ENCODE results near the gene SDCCAG8. TPM values are rescaled to one million over a fixed set of nuclear protein-coding genes. Genes with fewer than 3 reads are reported as not detected.

The SDCCAG8 gene
- total RNA-seq, 1 experiment from 2014 or later: 194 TPM

- Histone ChIP-seq H3K4me2 (ENCODE audit: low read length) (no peak overlapping the region), H3K9ac (ENCODE audit: low read length) (no peak overlapping the region), H4K20me1 (ENCODE audit: low read length) (no peaks in the 10 kb centered on the region), H3K9me3 (ENCODE audit: low read length) (no peaks in the 10 kb centered on the region), H3K36me3 (ENCODE audit: low read depth, low read length) (no peaks in the 10 kb centered on the region), H3K27me3 (ENCODE audit: low read length) (no peaks in the 10 kb centered on the region), H3K27ac (ENCODE audit: low read length) (no peak overlapping the region), H2AFZ (ENCODE audit: low read length) (no peak overlapping the region), H3K4me3 (ENCODE audit: low read length) (no peak overlapping the region), H3K79me2 (ENCODE audit: low read length) (no peaks in the 10 kb centered on the region), H3K4me1 (ENCODE audit: insufficient read depth, low read length) (peaks cover 10% of the 10 kb centered on the region), H3K9me2 (replicated peaks; ENCODE audit: low read length) (no peaks in the 10 kb centered on the region), H3F3A (ENCODE audit: low read length, unreplicated experiment) (no peaks in the 10 kb centered on the region)
- no peak for ATAC-seq
- BruUV-seq (replicated peaks): no TSS peak
- POLR2A ChIA-PET (ENCODE audit: unreplicated experiment): no interaction called here
- no peak for DNase-seq
- TF ChIP-seq EZH2 (IDR thresholded peaks at IDR 0.05; ENCODE audit: low read length, unreplicated experiment) (no peak), EZH2phosphoT487 (IDR thresholded peaks at IDR 0.05; ENCODE audit: borderline replicate concordance, low read length) (no peak), CTCF (conservative IDR thresholded peaks at IDR 0.05; ENCODE audit: low read depth, low read length) (no peak)
- intact Hi-C loops (cut with micrococcal nuclease): no loop called here
- CTCF ChIA-PET: no interaction called here
These were observed 255.1 kb downstream of the SDCCAG8 start for GRCh38 chr1:243510928-243511327.

- H4K20me1 ChIP-seq (ENCODE audit: low read length): no peaks in the 10 kb centered on the region
- no peaks in the 10 kb centered on the region for H3K27me3 ChIP-seq (ENCODE audit: low read length)
- CTCF ChIA-PET: no interaction called here
- H3K27ac ChIP-seq (ENCODE audit: low read length): no peak overlapping the region
- peak; percentile 82 for DNase-seq
- no peak overlapping the region for H2AFZ ChIP-seq (ENCODE audit: low read length)
- H3K9me3 ChIP-seq (ENCODE audit: low read length): no peaks in the 10 kb centered on the region
- H3F3A ChIP-seq (ENCODE audit: low read length, unreplicated experiment): no peaks in the 10 kb centered on the region
- ATAC-seq: peak; percentile 59
- no peaks in the 10 kb centered on the region for H3K79me2 ChIP-seq (ENCODE audit: low read length)
- H3K36me3 ChIP-seq (ENCODE audit: low read depth, low read length): no peaks in the 10 kb centered on the region
- no peak overlapping the region for H3K9ac ChIP-seq (ENCODE audit: low read length)
- intact Hi-C loops (cut with micrococcal nuclease): no loop called here
- H3K4me2 ChIP-seq (ENCODE audit: low read length): peak overlapping the region; percentile 21; the same call in 1 of the 2 replicates
- no TSS peak for BruUV-seq (replicated peaks)
- POLR2A ChIA-PET (ENCODE audit: unreplicated experiment): no interaction called here
- no peak overlapping the region for H3K4me3 ChIP-seq (ENCODE audit: low read length)
- H3K4me1 ChIP-seq (ENCODE audit: insufficient read depth, low read length): peaks cover 10% of the 10 kb centered on the region
- TF ChIP-seq EZH2phosphoT487 (IDR thresholded peaks at IDR 0.05; ENCODE audit: borderline replicate concordance, low read length): no peak
- no peak for TF ChIP-seq CTCF (conservative IDR thresholded peaks at IDR 0.05; ENCODE audit: low read depth, low read length)
- no peak for TF ChIP-seq EZH2 (IDR thresholded peaks at IDR 0.05; ENCODE audit: low read length, unreplicated experiment)
- no peaks in the 10 kb centered on the region for H3K9me2 ChIP-seq (replicated peaks; ENCODE audit: low read length)
These were observed 258.1 kb downstream of the SDCCAG8 start for GRCh38 chr1:243513726-243514491.

- DNase-seq (no peak), ATAC-seq (no peak)
- H3K4me1 ChIP-seq (ENCODE audit: insufficient read depth, low read length): peaks cover 10% of the 10 kb centered on the region
- no peaks in the 10 kb centered on the region for H3F3A ChIP-seq (ENCODE audit: low read length, unreplicated experiment)
- no peaks in the 10 kb centered on the region for H3K9me3 ChIP-seq (ENCODE audit: low read length)
- no peak overlapping the region for H3K4me3 ChIP-seq (ENCODE audit: low read length)
- CTCF ChIA-PET: no interaction called here
- H4K20me1 ChIP-seq (ENCODE audit: low read length): no peaks in the 10 kb centered on the region
- no peaks in the 10 kb centered on the region for H3K27me3 ChIP-seq (ENCODE audit: low read length)
- no peak overlapping the region for H3K27ac ChIP-seq (ENCODE audit: low read length)
- TF ChIP-seq CTCF (conservative IDR thresholded peaks at IDR 0.05; ENCODE audit: low read depth, low read length) (no peak), EZH2phosphoT487 (IDR thresholded peaks at IDR 0.05; ENCODE audit: borderline replicate concordance, low read length) (no peak), EZH2 (IDR thresholded peaks at IDR 0.05; ENCODE audit: low read length, unreplicated experiment) (no peak)
- H2AFZ ChIP-seq (ENCODE audit: low read length): no peak overlapping the region
- intact Hi-C loops (cut with micrococcal nuclease): no loop called here
- H3K36me3 ChIP-seq (ENCODE audit: low read depth, low read length): no peaks in the 10 kb centered on the region
- H3K9me2 ChIP-seq (replicated peaks; ENCODE audit: low read length): no peaks in the 10 kb centered on the region
- no peak overlapping the region for H3K9ac ChIP-seq (ENCODE audit: low read length)
- no TSS peak for BruUV-seq (replicated peaks)
- H3K4me2 ChIP-seq (ENCODE audit: low read length): no peak overlapping the region
- no peaks in the 10 kb centered on the region for H3K79me2 ChIP-seq (ENCODE audit: low read length)
- POLR2A ChIA-PET (ENCODE audit: unreplicated experiment): no interaction called here
These were observed 259.1 kb downstream of the SDCCAG8 start for GRCh38 chr1:243514927-243515326.
